ENCODE data around the gene IPP. TPM values are rescaled to one million over a fixed set of nuclear protein-coding genes. Genes with fewer than 3 reads are reported as not detected.
"Not testable (repeated sequence)": the region's sequence is repeated elsewhere in the genome, so short reads cannot be mapped to it uniquely, and the experiment has no call there.

Gene IPP
- total RNA-seq, 1 donor from 2014 or later, result 14.4 TPM

- DNase-seq, result not testable (repeated sequence)
Measured at GRCh38 chr1:45739641-45740156, 10.8 kb downstream of the IPP start.

DNA sequence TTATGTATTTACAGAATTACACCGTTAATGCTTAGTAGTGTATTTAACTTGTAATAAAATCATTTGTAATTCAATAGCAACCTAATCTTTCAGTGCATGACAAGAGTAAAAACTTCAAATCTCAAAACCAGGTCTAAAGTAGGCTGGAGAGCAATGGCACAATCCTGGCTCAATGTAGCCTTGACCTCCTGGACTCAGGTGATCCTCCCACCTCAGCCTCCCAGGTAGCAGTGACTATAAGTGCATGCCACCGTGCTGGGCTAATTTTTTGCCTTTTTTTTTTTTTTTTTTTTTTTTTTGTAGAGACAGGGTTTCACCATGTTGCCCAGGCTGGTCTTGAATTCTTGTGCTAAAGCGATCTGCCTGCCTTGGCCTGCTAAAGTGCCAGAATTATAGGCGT, 11.3 kb downstream of the IPP start:
- DNase-seq, result no peak

DNA sequence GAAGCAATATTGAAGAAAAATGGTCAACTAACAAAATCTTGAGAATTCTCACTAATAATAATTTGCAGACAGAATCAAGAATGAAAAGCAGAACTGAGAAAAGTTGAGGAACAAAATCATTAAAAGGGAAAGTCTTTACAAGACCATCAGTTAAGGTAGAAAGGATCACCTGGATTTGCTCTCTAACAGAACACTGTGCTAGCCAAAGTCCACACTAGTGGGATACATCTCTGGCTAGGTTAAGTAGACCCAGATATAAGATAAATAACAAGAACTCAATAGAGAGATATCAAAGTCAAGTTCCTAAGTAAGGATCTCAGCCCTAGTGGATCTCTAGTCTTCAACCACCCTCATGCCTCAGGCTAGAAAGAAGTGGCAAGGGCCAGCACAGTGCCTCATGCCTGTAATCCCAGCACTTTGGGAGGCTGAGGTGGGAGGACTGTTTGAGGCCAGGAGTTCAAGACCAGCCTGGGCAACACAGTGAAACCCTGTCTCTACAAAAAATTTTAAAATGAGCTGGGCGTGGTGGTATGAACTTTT, 19.6 kb downstream of the IPP start:
- no peak for DNase-seq

GRCh38 chr1:45730075-45730779, 20.2 kb downstream of the IPP start:
- no peak for DNase-seq

DNA sequence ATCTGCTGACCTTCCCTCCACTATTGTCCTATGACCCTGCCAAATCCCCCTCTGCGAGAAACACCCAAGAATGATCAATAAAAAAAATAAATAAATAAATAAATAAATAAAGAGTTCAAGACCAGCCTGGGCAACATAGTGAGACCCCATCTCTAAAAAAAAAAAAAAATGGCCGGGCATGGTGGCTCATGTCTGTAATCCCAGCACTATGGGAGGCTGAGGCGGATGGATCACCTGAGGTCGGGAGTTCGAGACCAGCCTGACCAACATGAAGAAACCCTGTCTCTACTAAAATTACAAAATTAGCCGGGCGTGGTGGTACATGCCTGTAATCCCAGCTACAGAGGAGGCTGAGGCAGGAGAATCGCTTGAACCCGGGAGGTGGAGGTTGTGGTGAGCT, 24.4 kb downstream of the IPP start:
- DNase-seq, result not testable (repeated sequence)

DNA sequence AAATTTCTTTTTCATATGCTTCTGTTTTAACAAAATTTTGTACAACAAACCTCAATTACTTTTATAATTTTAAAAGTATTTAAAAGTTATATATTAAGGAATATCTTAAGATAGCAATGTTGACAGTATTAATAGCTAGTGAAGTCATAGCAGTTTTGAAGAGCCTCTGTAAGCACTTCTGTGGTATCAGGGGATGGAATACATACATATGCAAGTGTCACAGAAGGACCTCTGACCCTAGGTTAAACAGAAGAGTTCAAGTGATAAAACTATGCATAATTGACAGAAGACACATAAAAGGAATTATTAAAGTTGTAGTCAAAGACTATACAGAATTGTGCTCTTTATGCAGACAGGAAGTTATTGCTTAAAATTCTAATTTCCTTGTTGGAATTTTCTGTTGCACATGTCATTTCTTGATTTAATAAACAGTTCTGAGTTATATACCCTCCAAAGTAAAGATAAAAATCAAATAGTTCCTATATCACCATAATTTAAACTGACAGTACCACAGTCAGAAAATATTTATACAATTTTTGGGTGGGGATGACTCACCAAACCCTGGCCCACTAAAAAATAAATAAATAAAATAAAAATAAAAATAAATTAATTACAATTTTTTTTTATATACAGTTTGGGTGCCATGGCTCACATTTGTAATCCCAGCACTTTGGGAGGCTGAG, 27.1 kb downstream of the IPP start:
- DNase-seq, result no peak

DNA sequence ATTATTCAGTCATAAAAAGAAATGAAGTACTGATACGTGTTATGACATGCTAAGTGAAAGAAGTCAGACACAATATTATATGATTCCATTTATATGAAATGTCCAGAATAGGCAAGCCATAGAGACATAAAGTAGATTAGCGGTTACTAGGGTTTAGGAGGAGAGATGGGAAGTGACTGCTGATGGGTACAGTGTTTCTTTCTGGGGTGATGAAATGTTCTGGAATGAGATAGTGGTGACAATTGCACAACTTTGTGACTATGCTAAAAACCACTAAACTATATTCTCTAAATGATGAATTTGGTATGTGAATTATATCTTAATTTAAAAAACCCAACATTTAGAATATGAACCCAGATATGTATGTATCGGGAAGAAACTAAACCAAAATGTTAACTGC, 27.6 kb downstream of the IPP start:
- DNase-seq, result no peak

GRCh38 chr1:45721207-45721606, 29.2 kb downstream of the IPP start:
- peak; percentile 11 for DNase-seq

DNA sequence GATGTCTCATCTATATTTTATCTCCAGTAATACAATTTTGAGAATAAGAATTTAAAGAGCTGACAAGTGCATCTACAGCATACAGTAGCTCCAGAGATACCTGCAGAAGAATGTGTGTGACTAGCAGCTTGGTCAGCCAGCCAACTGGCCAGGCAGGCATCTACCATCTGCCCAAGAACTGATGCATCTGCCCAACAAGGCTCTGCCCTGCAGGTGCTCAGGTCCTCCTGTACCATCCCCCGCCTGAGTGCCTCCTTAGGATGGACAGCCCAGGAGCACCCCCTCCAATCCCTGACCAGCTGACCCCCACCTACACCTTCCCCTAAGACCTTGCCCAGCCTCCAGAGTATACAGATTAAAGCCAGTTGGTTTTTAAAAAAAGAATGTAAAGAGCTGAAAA, 32.2 kb downstream of the IPP start:
- DNase-seq, result no peak

GRCh38 chr1:45717386-45717785, 33.1 kb downstream of the IPP start:
- DNase-seq, result not testable (repeated sequence)

DNA sequence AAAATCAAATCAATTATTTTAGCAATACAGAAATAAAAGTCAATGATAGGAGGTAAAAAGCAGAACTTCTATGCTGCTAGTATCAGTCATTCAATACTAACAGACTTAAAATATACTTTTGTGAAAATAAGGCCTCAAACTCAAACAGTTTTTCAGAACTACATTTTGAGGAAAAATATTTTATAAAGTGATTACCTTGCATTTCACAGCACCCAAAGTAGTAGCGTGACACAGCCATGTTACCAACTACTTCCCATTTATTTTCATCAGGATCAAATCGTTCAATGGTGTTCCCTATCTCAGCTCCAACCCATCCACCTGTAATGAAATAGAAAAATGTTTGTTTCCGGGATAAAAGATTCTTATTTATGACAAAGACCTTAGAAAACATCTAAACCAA, 33.8 kb downstream of the IPP start:
- no peak for DNase-seq

DNA sequence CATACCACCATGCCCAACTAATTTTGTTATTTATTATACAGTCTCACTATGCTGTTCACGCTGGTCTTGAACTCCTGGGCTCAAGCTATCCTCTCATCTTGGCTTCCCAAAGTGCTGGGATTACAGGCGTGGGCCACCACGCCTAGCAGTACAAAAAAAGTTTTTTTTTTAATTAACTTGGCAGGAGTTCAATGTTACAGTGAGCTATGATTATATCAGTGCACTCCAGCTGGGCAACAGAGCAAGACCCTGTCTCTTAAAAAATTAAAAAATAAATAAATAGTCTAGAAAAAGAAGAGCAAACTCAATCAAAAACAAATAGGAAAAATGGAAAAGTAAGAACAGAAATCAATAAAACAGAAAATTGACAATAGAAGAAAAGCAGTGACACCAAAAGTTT, 36.7 kb downstream of the IPP start:
- DNase-seq, result no peak

- DNase-seq, result no peak
Measured at GRCh38 chr1:45704637-45705036, 45.8 kb downstream of the IPP start.

- no peak for DNase-seq
Measured at GRCh38 chr1:45694823-45695222, 55.6 kb downstream of the IPP start.

DNA sequence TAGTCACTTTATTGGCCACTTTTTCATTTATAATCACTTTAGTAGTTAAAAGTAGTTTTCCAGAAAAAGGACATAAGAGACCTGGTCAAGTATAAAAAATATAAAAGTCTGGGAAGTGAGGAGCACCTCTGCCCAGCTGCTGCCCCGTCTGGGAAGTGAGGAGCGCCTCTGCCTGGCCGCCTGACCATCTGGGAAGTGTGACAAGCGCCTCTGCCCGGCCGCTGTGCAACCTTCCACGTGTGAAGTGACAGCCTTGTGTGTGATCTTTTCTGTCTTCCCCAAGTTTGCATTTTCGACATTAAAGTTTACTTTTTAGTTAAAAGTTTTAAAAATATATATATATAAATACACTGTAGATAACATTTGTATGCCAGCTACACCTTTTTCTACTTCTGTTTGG, 56.6 kb downstream of the IPP start:
- DNase-seq, result not testable (repeated sequence)

- DNase-seq, result peak; percentile 89
Measured at GRCh38 chr1:45687754-45688740, 62.4 kb downstream of the IPP start, which contains the start of gene TMEM69. Gene TMEM69, plus strand, starts transcription at chr1:45688181. Its CDS starts 2,888 bp downstream, at chr1:45691069.

- peak; percentile 99 for DNase-seq
Measured at GRCh38 chr1:45687014-45687753, 63.3 kb downstream of the IPP start.

- peak; percentile 96 for DNase-seq
Measured at GRCh38 chr1:45686288-45687013, 64.0 kb downstream of the IPP start, which contains the start of gene GPBP1L1. Gene GPBP1L1, minus strand, starts transcription at chr1:45686533. Its CDS starts 27,446 bp downstream, at chr1:45659087.

DNA sequence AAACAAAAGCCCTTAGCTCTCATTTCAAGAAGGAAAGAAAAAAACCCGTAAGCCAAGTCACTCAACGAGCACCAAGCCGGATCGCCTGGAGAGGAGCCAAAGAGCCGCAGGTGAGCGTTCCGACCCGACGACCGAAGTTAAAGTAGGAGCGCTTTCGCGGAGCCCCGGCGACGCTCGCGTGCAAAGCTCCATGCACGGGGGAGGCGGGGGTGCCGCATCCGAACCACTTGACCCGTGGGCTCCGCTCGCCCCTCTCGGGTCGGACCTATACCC, 64.5 kb downstream of the IPP start:
- DNase-seq, result no peak

- DNase-seq, result peak; percentile 35
Measured at GRCh38 chr1:45685308-45686014, 65.0 kb downstream of the IPP start.

Measured in skin of body (tissue), 2 donors.